ENCODE measurements around the gene ARL8B.

The ARL8B gene

GRCh38 chr3:5197022-5197421 is 74.9 kb downstream of the ARL8B start:
- ATAC-seq, result no peak

DNA sequence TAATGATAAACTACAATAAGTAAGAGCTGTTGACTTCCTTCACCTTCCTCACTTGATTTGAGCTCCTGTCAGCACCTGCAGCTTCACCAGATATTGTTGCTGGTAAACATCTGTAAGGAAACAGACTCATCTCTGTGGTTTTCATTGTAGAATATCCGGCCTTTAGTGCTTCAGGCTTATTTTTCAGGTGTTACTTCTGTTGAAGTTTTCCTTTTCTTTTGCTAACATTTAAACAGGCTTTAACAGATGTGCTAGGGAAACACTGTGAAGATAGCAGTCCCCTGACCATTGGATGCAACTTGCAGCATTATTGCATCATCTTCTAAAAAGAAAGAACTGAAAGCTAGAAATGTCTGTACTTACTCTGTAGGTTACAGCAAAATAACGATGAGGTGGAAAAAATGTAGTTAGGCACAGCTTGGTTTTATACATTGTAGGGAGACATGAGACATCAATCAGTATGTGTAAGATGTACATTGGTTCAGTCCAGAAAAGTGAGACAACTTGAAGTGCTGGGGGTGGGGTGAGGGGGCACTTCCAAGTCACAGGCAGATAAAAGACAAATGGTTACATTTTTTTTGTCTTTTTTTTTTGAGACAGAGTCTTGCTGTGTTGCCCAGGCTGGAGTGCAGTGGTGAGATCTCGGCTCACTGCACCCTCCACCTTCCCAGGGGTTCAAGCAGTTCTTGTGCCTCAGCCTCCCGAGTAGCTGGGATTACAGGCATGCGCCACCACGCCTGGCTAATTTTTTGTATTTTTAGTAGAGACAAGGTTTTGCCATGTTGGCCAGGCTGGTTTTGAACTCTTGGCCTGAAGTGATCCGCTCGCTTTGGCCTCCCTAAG is 75.6 kb downstream of the ARL8B start:
- no peak for ATAC-seq
- TF ChIP-seq ZNF565 (CRISPR knock-in tag; conservative IDR thresholded peaks at IDR 0.05; ENCODE audit: low read depth), result no peak
- TF ChIP-seq CREB5 (CRISPR knock-in tag; IDR thresholded peaks at IDR 0.05; ENCODE audit: low read depth), result no peak

More at GRCh38 chr3:5197022-5197421, 74.9 kb downstream of the ARL8B start:
- TF ChIP-seq ZFP30 (CRISPR knock-in tag; IDR thresholded peaks at IDR 0.05), result no peak
- TF ChIP-seq, protein P1, sequence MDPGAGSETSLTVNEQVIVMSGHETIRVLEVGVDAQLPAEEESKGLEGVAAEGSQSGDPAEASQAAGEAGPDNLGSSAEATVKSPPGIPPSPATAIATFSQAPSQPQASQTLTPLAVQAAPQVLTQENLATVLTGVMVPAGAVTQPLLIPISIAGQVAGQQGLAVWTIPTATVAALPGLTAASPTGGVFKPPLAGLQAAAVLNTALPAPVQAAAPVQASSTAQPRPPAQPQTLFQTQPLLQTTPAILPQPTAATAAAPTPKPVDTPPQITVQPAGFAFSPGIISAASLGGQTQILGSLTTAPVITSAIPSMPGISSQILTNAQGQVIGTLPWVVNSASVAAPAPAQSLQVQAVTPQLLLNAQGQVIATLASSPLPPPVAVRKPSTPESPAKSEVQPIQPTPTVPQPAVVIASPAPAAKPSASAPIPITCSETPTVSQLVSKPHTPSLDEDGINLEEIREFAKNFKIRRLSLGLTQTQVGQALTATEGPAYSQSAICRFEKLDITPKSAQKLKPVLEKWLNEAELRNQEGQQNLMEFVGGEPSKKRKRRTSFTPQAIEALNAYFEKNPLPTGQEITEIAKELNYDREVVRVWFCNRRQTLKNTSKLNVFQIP (CRISPR knock-in tag; IDR thresholded peaks at IDR 0.05; ENCODE audit: borderline replicate concordance, low read depth), result no peak
- TF ChIP-seq CSDC2 (CRISPR knock-in tag; IDR thresholded peaks at IDR 0.05), result no peak
- no peak for TF ChIP-seq GLIS3 (CRISPR knock-in tag; IDR thresholded peaks at IDR 0.05)
- TF ChIP-seq TCF4 (CRISPR knock-in tag; IDR thresholded peaks at IDR 0.05; ENCODE audit: borderline replicate concordance), result no peak
- no peak for TF ChIP-seq ISL1 (CRISPR knock-in tag; IDR thresholded peaks at IDR 0.05)
- no peak for TF ChIP-seq CREB5 (CRISPR knock-in tag; IDR thresholded peaks at IDR 0.05; ENCODE audit: low read depth)
- TF ChIP-seq ZC3H10 (CRISPR knock-in tag; IDR thresholded peaks at IDR 0.05), result no peak
- no peak for TF ChIP-seq BACH2 (CRISPR knock-in tag; IDR thresholded peaks at IDR 0.05; ENCODE audit: borderline replicate concordance)
- TF ChIP-seq, protein P2, sequence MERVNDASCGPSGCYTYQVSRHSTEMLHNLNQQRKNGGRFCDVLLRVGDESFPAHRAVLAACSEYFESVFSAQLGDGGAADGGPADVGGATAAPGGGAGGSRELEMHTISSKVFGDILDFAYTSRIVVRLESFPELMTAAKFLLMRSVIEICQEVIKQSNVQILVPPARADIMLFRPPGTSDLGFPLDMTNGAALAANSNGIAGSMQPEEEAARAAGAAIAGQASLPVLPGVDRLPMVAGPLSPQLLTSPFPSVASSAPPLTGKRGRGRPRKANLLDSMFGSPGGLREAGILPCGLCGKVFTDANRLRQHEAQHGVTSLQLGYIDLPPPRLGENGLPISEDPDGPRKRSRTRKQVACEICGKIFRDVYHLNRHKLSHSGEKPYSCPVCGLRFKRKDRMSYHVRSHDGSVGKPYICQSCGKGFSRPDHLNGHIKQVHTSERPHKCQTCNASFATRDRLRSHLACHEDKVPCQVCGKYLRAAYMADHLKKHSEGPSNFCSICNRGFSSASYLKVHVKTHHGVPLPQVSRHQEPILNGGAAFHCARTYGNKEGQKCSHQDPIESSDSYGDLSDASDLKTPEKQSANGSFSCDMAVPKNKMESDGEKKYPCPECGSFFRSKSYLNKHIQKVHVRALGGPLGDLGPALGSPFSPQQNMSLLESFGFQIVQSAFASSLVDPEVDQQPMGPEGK (CRISPR knock-in tag; IDR thresholded peaks at IDR 0.05; ENCODE audit: borderline replicate concordance), result no peak
- TF ChIP-seq ZNF565 (CRISPR knock-in tag; conservative IDR thresholded peaks at IDR 0.05; ENCODE audit: low read depth), result no peak
- TF ChIP-seq ZNF70 (CRISPR knock-in tag; IDR thresholded peaks at IDR 0.05), result no peak
- TF ChIP-seq SNAI2 (CRISPR knock-in tag; IDR thresholded peaks at IDR 0.05), result no peak
- TF ChIP-seq, protein P3, sequence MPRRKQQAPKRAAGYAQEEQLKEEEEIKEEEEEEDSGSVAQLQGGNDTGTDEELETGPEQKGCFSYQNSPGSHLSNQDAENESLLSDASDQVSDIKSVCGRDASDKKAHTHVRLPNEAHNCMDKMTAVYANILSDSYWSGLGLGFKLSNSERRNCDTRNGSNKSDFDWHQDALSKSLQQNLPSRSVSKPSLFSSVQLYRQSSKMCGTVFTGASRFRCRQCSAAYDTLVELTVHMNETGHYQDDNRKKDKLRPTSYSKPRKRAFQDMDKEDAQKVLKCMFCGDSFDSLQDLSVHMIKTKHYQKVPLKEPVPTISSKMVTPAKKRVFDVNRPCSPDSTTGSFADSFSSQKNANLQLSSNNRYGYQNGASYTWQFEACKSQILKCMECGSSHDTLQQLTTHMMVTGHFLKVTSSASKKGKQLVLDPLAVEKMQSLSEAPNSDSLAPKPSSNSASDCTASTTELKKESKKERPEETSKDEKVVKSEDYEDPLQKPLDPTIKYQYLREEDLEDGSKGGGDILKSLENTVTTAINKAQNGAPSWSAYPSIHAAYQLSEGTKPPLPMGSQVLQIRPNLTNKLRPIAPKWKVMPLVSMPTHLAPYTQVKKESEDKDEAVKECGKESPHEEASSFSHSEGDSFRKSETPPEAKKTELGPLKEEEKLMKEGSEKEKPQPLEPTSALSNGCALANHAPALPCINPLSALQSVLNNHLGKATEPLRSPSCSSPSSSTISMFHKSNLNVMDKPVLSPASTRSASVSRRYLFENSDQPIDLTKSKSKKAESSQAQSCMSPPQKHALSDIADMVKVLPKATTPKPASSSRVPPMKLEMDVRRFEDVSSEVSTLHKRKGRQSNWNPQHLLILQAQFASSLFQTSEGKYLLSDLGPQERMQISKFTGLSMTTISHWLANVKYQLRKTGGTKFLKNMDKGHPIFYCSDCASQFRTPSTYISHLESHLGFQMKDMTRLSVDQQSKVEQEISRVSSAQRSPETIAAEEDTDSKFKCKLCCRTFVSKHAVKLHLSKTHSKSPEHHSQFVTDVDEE (CRISPR knock-in tag; IDR thresholded peaks at IDR 0.05), result no peak
- TF ChIP-seq OSR1 (CRISPR knock-in tag; IDR thresholded peaks at IDR 0.05), result no peak
- no peak for TF ChIP-seq ARNTL (CRISPR knock-in tag; IDR thresholded peaks at IDR 0.05; ENCODE audit: borderline replicate concordance, low read depth)
- no peak for TF ChIP-seq PPARA (CRISPR knock-in tag; IDR thresholded peaks at IDR 0.05; ENCODE audit: borderline replicate concordance)
- no peak for TF ChIP-seq ZFP3 (CRISPR knock-in tag; IDR thresholded peaks at IDR 0.05)

DNA sequence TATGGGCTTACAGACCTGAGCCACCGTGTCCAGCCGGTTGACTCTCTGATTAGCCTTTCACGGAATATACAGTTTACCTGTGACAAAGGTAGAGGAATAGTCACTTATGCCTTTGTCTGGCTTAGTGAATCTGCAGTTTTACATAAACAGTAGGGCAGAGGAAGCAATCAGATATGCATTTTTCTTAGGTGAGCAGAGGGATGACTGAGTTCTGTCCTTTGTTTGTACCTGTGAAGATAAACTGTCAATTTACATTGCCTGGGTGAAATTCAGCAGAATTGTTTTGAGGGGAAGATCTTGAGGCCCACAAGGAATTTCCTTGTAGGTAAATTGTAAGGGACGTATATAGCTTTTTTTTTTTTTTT is 76.2 kb downstream of the ARL8B start:
- ATAC-seq, result no peak
- TF ChIP-seq ZFP30 (CRISPR knock-in tag; IDR thresholded peaks at IDR 0.05) (no peak), ZFP3 (CRISPR knock-in tag; IDR thresholded peaks at IDR 0.05) (no peak), ISL1 (CRISPR knock-in tag; IDR thresholded peaks at IDR 0.05) (no peak), TCF4 (CRISPR knock-in tag; IDR thresholded peaks at IDR 0.05; ENCODE audit: borderline replicate concordance) (no peak), BACH2 (CRISPR knock-in tag; IDR thresholded peaks at IDR 0.05; ENCODE audit: borderline replicate concordance) (no peak), ESRRG (CRISPR knock-in tag; IDR thresholded peaks at IDR 0.05) (no peak)
- TF ChIP-seq, protein P1 (CRISPR knock-in tag; IDR thresholded peaks at IDR 0.05; ENCODE audit: borderline replicate concordance, low read depth), result no peak
- TF ChIP-seq, protein P4, sequence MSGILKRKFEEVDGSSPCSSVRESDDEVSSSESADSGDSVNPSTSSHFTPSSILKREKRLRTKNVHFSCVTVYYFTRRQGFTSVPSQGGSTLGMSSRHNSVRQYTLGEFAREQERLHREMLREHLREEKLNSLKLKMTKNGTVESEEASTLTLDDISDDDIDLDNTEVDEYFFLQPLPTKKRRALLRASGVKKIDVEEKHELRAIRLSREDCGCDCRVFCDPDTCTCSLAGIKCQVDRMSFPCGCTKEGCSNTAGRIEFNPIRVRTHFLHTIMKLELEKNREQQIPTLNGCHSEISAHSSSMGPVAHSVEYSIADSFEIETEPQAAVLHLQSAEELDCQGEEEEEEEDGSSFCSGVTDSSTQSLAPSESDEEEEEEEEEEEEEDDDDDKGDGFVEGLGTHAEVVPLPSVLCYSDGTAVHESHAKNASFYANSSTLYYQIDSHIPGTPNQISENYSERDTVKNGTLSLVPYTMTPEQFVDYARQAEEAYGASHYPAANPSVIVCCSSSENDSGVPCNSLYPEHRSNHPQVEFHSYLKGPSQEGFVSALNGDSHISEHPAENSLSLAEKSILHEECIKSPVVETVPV (CRISPR knock-in tag; IDR thresholded peaks at IDR 0.05), result no peak
- TF ChIP-seq, protein P2 (CRISPR knock-in tag; IDR thresholded peaks at IDR 0.05; ENCODE audit: borderline replicate concordance), result no peak
